Loucy (cell line): ENCODE data around the gene RRP8.

Source experiments
- CTCF ChIP-seq: fragments of 200-600 bp; sonication (generic); conservative IDR thresholded peaks from 2 replicates; pipeline ENCODE4 v1.5.1; 2014; ENCODE audit warnings: mild to moderate bottlenecking, antibody characterized with exemption, low read length
- EZH2phosphoT487 ChIP-seq: fragments of 200-600 bp; IDR thresholded peaks from 2 replicates; pipeline ENCODE4 v1.6.1; 2018; ENCODE audit warnings: antibody characterized with exemption, mild to moderate bottlenecking, moderate library complexity, borderline replicate concordance

GRCh38 chr11:6630632-6631291, 27.3 kb upstream of the RRP8 start:
- TF ChIP-seq CTCF = no peak
- no peak for TF ChIP-seq EZH2phosphoT487
